Brain pericyte (primary cell): ENCODE measurements around the gene CRYBG2.
A peak's percentile ranks its signal among the peaks of the same experiment; 100 is the strongest.
"Not testable (repeated sequence)": the region's sequence is repeated elsewhere in the genome, so short reads cannot be mapped to it uniquely, and the experiment has no call there.

Experiments used
- DNase-seq: peaks from one replicate; pipeline ENCODE4 v3.0.0-alpha.2; 2012; ENCODE audit warnings: low read depth, low spot score

Gene CRYBG2

GRCh38 chr1:26321315-26322041, 32.5 kb downstream of the CRYBG2 start:
- peak; percentile 53 for DNase-seq

GRCh38 chr1:26320896-26321295, 33.0 kb downstream of the CRYBG2 start:
- DNase-seq: no peak

- DNase-seq: no peak
Observed at GRCh38 chr1:26318338-26319064, 35.4 kb downstream of the CRYBG2 start.

GRCh38 chr1:26317612-26318337, 36.2 kb downstream of the CRYBG2 start, which contains the start of gene CD52:
CD52 (plus strand) TSS chr1:26317958; CDS start chr1:26318018, 60 bp downstream.
- DNase-seq: no peak

- DNase-seq: no peak
Observed at GRCh38 chr1:26317146-26317545, 36.8 kb downstream of the CRYBG2 start.

- no peak for DNase-seq
Observed at GRCh38 chr1:26315874-26316850, 37.8 kb downstream of the CRYBG2 start.

- DNase-seq: no peak
Observed at GRCh38 chr1:26314501-26314900, 39.4 kb downstream of the CRYBG2 start.

- not testable (repeated sequence) for DNase-seq
Observed at GRCh38 chr1:26307966-26308899, 45.7 kb downstream of the CRYBG2 start.

- no peak for DNase-seq
Observed at GRCh38 chr1:26307363-26307781, 46.6 kb downstream of the CRYBG2 start.

- DNase-seq: peak; percentile 80
Observed at GRCh38 chr1:26306290-26307229, 47.4 kb downstream of the CRYBG2 start, which contains the start of gene UBXN11. UBXN11 (minus strand) TSS chr1:26306636; CDS start chr1:26302883, 3,753 bp downstream.

- no peak for DNase-seq
Observed at GRCh38 chr1:26305667-26306289, 48.2 kb downstream of the CRYBG2 start.

- no peak for DNase-seq
Observed at GRCh38 chr1:26302733-26303405, 51.1 kb downstream of the CRYBG2 start.

- DNase-seq: no peak
Observed at GRCh38 chr1:26300578-26301275, 53.2 kb downstream of the CRYBG2 start.

GRCh38 chr1:26297791-26298124, 56.2 kb downstream of the CRYBG2 start:
- DNase-seq: no peak

- no peak for DNase-seq
Observed at GRCh38 chr1:26297057-26297790, 56.7 kb downstream of the CRYBG2 start.

GRCh38 chr1:26296340-26297056, 57.4 kb downstream of the CRYBG2 start:
- DNase-seq: no peak
